K562 (cell line): Measurements from ENCODE around the gene UNC79. TPM values are rescaled to one million over a fixed set of nuclear protein-coding genes. Genes with fewer than 3 reads are reported as not detected.

Experiments used
- ATAC-seq: fragments of 200-7000 bp; cut with Tn5 transposase; 3 replicates; pipeline ENCODE4 v1.9.1; 2020; ENCODE audit warnings: moderate library complexity
- BruUV-seq: library from RNA; stranded (reverse); fragments of 400-500 nt; replicated peaks from 2 replicates; lab custom pipeline; 2021; lab: Mats Ljungman, UMichigan
- CTCF ChIA-PET: fragments of 300-600 bp; formaldehyde crosslinking; extraction: SDS; loops from one replicate; lab custom pipeline; 2021; ENCODE audit warnings: low intra/inter-chr PET ratio; lab: Yijun Ruan, JAX
- POLR2A ChIA-PET: fragments of 300-600, 350-650 bp; sonication (Branson Sonifier 250); formaldehyde crosslinking; extraction: SDS; loops from one replicate; lab custom pipeline; 2021; ENCODE audit warnings: antibody characterized with exemption, inconsistent platforms; lab: Yijun Ruan, JAX
- DNase-seq, 4 experiments: peaks; one replicate each; pipeline versions ENCODE4 v3.0.0 to v3.0.0-alpha.2; 2011 to 2018; ENCODE audit warnings: low spot score in 3 of 4, mixed read lengths in 3 of 4; ENCODE audit errors: extremely low read depth in 1 of 4
- FAIRE-seq: peaks from 2 replicates; lab custom pipeline; 2011; peaks lifted over from hg19 to GRCh38; lab: Jason Lieb, UNC
- H2AFZ ChIP-seq: 2 replicates; pipeline ENCODE4 v1.6.0; 2011; ENCODE audit warnings: low read depth, low read length, control low read depth, inconsistent platforms
- H3K27ac ChIP-seq: fragments of 200-600 bp; 3 replicates; pipeline ENCODE4 v1.8.0; 2011; ENCODE audit warnings: low read depth, mild to moderate bottlenecking, control low read depth, inconsistent platforms, low read length, moderate library complexity, mixed read lengths; ENCODE audit errors: extremely low read depth
- H3K27me3 ChIP-seq, 2 experiments: fragments of 300-600 bp in 1 of 2; 2 replicates in 1 of 2; 3 replicates in 1 of 2; pipeline versions ENCODE4 v1.6.0 to v1.8.0; 2011; ENCODE audit warnings: inconsistent platforms in 2 of 2, low read length in 2 of 2, mild to moderate bottlenecking in 1 of 2, mixed read lengths in 1 of 2, moderate library complexity in 1 of 2; ENCODE audit not compliant: control insufficient read depth in 2 of 2, insufficient read depth in 2 of 2
- H3K36me3 ChIP-seq: fragments of 300-600 bp; 3 replicates; pipeline ENCODE4 v1.8.0; 2011; ENCODE audit warnings: mild to moderate bottlenecking, low read length, inconsistent platforms; ENCODE audit not compliant: control insufficient read depth, insufficient read depth
- H3K4me1 ChIP-seq, 2 experiments: fragments of 200-600 bp in 1 of 2; replicated peaks in 1 of 2; 2 replicates in 1 of 2; 3 replicates in 1 of 2; pipeline versions ENCODE4 v1.5.1 to v1.8.0; 2011; ENCODE audit warnings: inconsistent platforms in 2 of 2, low read length in 2 of 2, mild to moderate bottlenecking in 1 of 2, mixed read lengths in 1 of 2, moderate library complexity in 1 of 2; ENCODE audit not compliant: control insufficient read depth in 2 of 2, insufficient read depth in 2 of 2
- H3K4me2 ChIP-seq: 2 replicates; pipeline ENCODE4 v1.6.1; 2011; ENCODE audit warnings: low read length, control low read depth, inconsistent platforms, mixed read lengths; ENCODE audit not compliant: insufficient read depth
- H3K4me3 ChIP-seq: fragments of 200-600 bp; sonication (generic), shearing (Covaris generic); 2 replicates; pipeline ENCODE4 v1.5.1; 2016; ENCODE audit warnings: control low read depth, inconsistent platforms
- H3K79me2 ChIP-seq: fragments of 200-600 bp; 3 replicates; pipeline ENCODE4 v1.8.0; 2011; ENCODE audit warnings: low read length, inconsistent platforms; ENCODE audit not compliant: control insufficient read depth, insufficient read depth
- H3K9ac ChIP-seq, 2 experiments: 2 replicates each; pipeline versions ENCODE4 v1.6.0 to v1.6.1; 2011; ENCODE audit warnings: low read depth in 2 of 2, low read length in 2 of 2, control low read depth in 1 of 2, inconsistent platforms in 1 of 2, mild to moderate bottlenecking in 1 of 2, mixed read lengths in 1 of 2; ENCODE audit not compliant: insufficient read depth in 1 of 2
- H3K9me1 ChIP-seq: one replicate; pipeline ENCODE4 v1.6.0; 2011; ENCODE audit warnings: inconsistent platforms, mild to moderate bottlenecking, low read length, moderate library complexity; ENCODE audit not compliant: control insufficient read depth, insufficient read depth
- H3K9me3 ChIP-seq: replicated peaks from 2 replicates; pipeline ENCODE4 v1.5.1; 2011; ENCODE audit warnings: low read depth, low read length, inconsistent platforms; ENCODE audit not compliant: control insufficient read depth, insufficient read depth
- H4K20me1 ChIP-seq: replicated peaks from 2 replicates; pipeline ENCODE4 v1.6.1; 2011; ENCODE audit warnings: low read length, inconsistent platforms, mixed read lengths; ENCODE audit not compliant: control insufficient read depth, insufficient read depth
- CHCHD3 ChIP-seq: fragments of 250-450 bp; sonication (Bioruptor Pico); IDR thresholded peaks from 2 replicates; pipeline ENCODE4 v2.1.2; 2022; ENCODE audit warnings: mild to moderate bottlenecking
- HDAC3 ChIP-seq: fragments of 450-650 bp; IDR thresholded peaks from 2 replicates; pipeline ENCODE4 v1.6.1; 2018; ENCODE audit warnings: borderline replicate concordance, mild to moderate bottlenecking, moderate library complexity; ENCODE audit not compliant: partially characterized antibody
- IFI16 ChIP-seq: fragments of 250-450 bp; sonication (Bioruptor Pico); IDR thresholded peaks from 2 replicates; pipeline ENCODE4 v2.1.2; 2022; ENCODE audit warnings: mild to moderate bottlenecking, inconsistent platforms
- KHSRP ChIP-seq: fragments of 450-650 bp; IDR thresholded peaks from 2 replicates; pipeline ENCODE4 v1.6.1; 2017
- NFRKB ChIP-seq: fragments of 450-650 bp; IDR thresholded peaks from 2 replicates; pipeline ENCODE4 v1.6.1; 2016; ENCODE audit warnings: low read depth
- RBM14 ChIP-seq: fragments of 200-400 bp; formaldehyde crosslinking; IDR thresholded peaks from 2 replicates; pipeline ENCODE4 v1.6.1; 2018; ENCODE audit warnings: low read depth, mild to moderate bottlenecking, low read length, moderate library complexity, borderline replicate concordance; ENCODE audit not compliant: insufficient read depth
- ZNF561 ChIP-seq: fragments of 450-650 bp; formaldehyde crosslinking; conservative IDR thresholded peaks from 2 replicates; pipeline ENCODE4 v1.4.0; 2020; ENCODE audit warnings: mild to moderate bottlenecking, moderate library complexity
- ZNF717 ChIP-seq: fragments of 250-450 bp; sonication (Bioruptor Pico); IDR thresholded peaks from 2 replicates; pipeline ENCODE4 v1.5.0; 2021
- in situ Hi-C: fragments of 300-500 bp; cut with MboI; formaldehyde crosslinking; loops from 4 replicates; pipeline ENCODE4 v1.15.0; 2018; ENCODE audit warnings: inconsistent platforms, mixed read lengths
- intact Hi-C: fragments of 100-400 bp; cut with micrococcal nuclease; formaldehyde crosslinking; loops from 2 replicates; pipeline ENCODE4 v1.14.2; 2022
- polyA plus RNA-seq, 8 experiments: library from polyadenylated mRNA; depleted of rRNA in 4 of 8; stranded (reverse) in 5 of 8; unstranded in 3 of 8; fragments of >200 nt; fragmentation: Nextera tagmentation in 2 of 8; fragmentation: Illumina TruSeq in 1 of 8; extraction: Ambion mirVana in 2 of 8; extraction: Trizol in 1 of 8; gene quantifications; 2 replicates each; pipeline versions ENCODE4 v1.2.1 to v1.2.3, GENCODE V29; 2011 to 2014; ENCODE audit warnings: inconsistent platforms in 1 of 8, missing spikeins in 1 of 8
- total RNA-seq, 7 experiments: library from RNA; depleted of rRNA in 6 of 7; stranded (reverse); fragments of >200 nt in 6 of 7; fragmentation: Illumina TruSeq in 2 of 7; extraction: Trizol in 2 of 7; gene quantifications; 2 replicates each; pipeline versions ENCODE4 v1.2.1 to v1.2.3, GENCODE V29; 2011 to 2021; ENCODE audit warnings: low replicate concordance in 1 of 7
- TF ChIP-seq, protein P1 (sequence below): fragments of 150-350 bp; IDR thresholded peaks from 2 replicates; pipeline ENCODE4 v1.6.1; 2014; ENCODE audit warnings: low read depth, mild to moderate bottlenecking, low read length, borderline replicate concordance
- TF ChIP-seq, protein P2 (sequence below): fragments of 250-450 bp; sonication (Bioruptor Pico); IDR thresholded peaks from 2 replicates; pipeline ENCODE4 v1.8.0; 2021; ENCODE audit warnings: moderate library complexity, mild to moderate bottlenecking, inconsistent platforms
- TF ChIP-seq, protein P3 (sequence below): sonication (generic); formaldehyde crosslinking; IDR thresholded peaks from 2 replicates; pipeline ENCODE4 v1.8.0; 2022; ENCODE audit warnings: missing genetic modification reagents, mild to moderate bottlenecking, borderline replicate concordance

Gene UNC79
- total and polyA plus RNA-seq, 9 of the 15 experiments (the other 6 are each of a cell fraction or from before 2014, with no cell fraction given) = under 0.01 to 0.04 (median 0.01) TPM; not detected in 6

DNA sequence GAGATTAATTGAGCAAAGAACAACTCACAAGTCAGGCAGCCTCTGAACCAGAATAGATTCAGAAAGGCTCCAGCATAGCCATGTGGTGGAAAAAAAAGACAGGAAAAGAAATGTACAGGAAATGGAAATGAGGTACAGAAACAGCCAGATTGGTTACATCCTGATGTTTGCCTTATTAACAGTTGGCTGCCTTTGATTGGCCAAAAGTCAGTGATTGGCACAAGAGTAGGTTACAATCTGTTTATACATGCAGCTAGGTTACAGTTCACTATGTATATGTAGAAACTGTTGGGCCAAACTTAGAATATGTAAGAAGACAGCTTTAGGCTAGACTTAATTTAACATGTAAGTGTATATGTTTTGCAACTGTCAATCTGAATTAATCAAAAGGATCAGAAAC, 118.9 kb downstream of the UNC79 start:
- H3K27ac ChIP-seq = no peak overlapping the region

More for the DNA sequence above, 118.9 kb downstream of the UNC79 start:
- Histone ChIP-seq H3K4me2 (no peak overlapping the region), H3K9me1 (no peaks in the 10 kb centered on the region), H2AFZ (no peak overlapping the region), H3K4me3 (no peak overlapping the region), H3K27me3 (no peaks in the 10 kb centered on the region), H3K4me1 (no peaks in the 10 kb centered on the region), H3K9me3 (no peaks in the 10 kb centered on the region), H3K36me3 (no peaks in the 10 kb centered on the region), H3K79me2 (no peaks in the 10 kb centered on the region), H3K9ac (no peak overlapping the region), H4K20me1 (no peaks in the 10 kb centered on the region)
- TF ChIP-seq RBM14 (no peak), KHSRP (no peak), ZNF561 (CRISPR knock-in tag) (no peak), IFI16 (no peak), CHCHD3 (CRISPR knock-in tag) (no peak), HDAC3 (no peak), NFRKB (no peak), ZNF717 (CRISPR knock-in tag) (no peak)
- TF ChIP-seq, protein P1, sequence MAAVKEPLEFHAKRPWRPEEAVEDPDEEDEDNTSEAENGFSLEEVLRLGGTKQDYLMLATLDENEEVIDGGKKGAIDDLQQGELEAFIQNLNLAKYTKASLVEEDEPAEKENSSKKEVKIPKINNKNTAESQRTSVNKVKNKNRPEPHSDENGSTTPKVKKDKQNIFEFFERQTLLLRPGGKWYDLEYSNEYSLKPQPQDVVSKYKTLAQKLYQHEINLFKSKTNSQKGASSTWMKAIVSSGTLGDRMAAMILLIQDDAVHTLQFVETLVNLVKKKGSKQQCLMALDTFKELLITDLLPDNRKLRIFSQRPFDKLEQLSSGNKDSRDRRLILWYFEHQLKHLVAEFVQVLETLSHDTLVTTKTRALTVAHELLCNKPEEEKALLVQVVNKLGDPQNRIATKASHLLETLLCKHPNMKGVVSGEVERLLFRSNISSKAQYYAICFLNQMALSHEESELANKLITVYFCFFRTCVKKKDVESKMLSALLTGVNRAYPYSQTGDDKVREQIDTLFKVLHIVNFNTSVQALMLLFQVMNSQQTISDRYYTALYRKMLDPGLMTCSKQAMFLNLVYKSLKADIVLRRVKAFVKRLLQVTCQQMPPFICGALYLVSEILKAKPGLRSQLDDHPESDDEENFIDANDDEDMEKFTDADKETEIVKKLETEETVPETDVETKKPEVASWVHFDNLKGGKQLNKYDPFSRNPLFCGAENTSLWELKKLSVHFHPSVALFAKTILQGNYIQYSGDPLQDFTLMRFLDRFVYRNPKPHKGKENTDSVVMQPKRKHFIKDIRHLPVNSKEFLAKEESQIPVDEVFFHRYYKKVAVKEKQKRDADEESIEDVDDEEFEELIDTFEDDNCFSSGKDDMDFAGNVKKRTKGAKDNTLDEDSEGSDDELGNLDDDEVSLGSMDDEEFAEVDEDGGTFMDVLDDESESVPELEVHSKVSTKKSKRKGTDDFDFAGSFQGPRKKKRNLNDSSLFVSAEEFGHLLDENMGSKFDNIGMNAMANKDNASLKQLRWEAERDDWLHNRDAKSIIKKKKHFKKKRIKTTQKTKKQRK = no peak
- TF ChIP-seq, protein P2, sequence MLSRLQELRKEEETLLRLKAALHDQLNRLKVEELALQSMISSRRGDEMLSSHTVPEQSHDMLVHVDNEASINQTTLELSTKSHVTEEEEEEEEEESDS (CRISPR knock-in tag) = no peak
- TF ChIP-seq, protein P3, sequence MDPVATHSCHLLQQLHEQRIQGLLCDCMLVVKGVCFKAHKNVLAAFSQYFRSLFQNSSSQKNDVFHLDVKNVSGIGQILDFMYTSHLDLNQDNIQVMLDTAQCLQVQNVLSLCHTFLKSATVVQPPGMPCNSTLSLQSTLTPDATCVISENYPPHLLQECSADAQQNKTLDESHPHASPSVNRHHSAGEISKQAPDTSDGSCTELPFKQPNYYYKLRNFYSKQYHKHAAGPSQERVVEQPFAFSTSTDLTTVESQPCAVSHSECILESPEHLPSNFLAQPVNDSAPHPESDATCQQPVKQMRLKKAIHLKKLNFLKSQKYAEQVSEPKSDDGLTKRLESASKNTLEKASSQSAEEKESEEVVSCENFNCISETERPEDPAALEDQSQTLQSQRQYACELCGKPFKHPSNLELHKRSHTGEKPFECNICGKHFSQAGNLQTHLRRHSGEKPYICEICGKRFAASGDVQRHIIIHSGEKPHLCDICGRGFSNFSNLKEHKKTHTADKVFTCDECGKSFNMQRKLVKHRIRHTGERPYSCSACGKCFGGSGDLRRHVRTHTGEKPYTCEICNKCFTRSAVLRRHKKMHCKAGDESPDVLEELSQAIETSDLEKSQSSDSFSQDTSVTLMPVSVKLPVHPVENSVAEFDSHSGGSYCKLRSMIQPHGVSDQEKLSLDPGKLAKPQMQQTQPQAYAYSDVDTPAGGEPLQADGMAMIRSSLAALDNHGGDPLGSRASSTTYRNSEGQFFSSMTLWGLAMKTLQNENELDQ (CRISPR knock-in tag) = no peak
- FAIRE-seq = no peak
- ATAC-seq = no peak
- POLR2A ChIA-PET = no interaction called here
- in situ Hi-C loops (no loop called here), intact Hi-C loops (no loop called here)
- no peak for DNase-seq
- BruUV-seq = no TSS peak
- CTCF ChIA-PET = no interaction called here
